DND-41 (cell line): ENCODE measurements around the gene GRIK4.

ENCODE experiments used
- CTCF ChIP-seq: IDR thresholded peaks from 2 replicates; pipeline ENCODE4 v1.5.1; 2012; ENCODE audit warnings: borderline replicate concordance, low read length, moderate library complexity, mild to moderate bottlenecking; ENCODE audit not compliant: poor library complexity, severe bottlenecking; ENCODE audit errors: extremely low read depth
- EZH2 ChIP-seq: IDR thresholded peaks from 3 replicates; pipeline ENCODE4 v1.6.1; 2012; ENCODE audit warnings: borderline replicate concordance, low read depth, mild to moderate bottlenecking, moderate library complexity, low read length, inconsistent platforms; ENCODE audit not compliant: severe bottlenecking

GRCh38 chr11:120682866-120683265, 171.3 kb downstream of the GRIK4 start:
- TF ChIP-seq EZH2 (no peak), CTCF (no peak)
